ENCODE results near the gene KCNT1. TPM values are rescaled to one million over a fixed set of nuclear protein-coding genes. Genes with fewer than 3 reads are reported as not detected.

Gene KCNT1
- total RNA-seq, 1 donor from 2014 or later: not detected

DNA sequence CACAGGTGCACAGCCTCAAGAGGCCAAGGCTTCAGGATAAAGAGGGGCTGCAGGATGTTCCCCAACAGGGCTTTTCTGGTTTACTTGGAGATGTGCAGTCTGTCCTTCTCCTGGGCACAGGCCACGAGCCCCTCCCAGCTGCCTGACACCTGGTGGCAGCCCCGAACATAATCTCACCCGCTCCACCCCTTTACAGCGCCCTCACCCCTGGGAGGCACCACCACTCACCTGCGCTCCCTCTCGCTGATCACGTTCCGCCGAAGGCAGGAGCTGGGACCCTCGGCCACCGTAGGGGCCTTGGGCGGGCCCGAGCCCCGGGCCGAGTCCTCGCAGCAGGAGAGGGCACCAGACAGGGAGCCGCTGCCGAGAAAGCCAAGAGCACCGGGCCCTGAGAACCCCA is 3.2 kb upstream of the KCNT1 start:
- Mint-ChIP-seq H3K4me1 (ENCODE audit: low read depth, unreplicated experiment) (no peaks in the 10 kb centered on the region), H3K9me3 (ENCODE audit: unreplicated experiment) (no peaks in the 10 kb centered on the region), H3K27ac (ENCODE audit: unreplicated experiment) (no peak overlapping the region), H3K4me3 (ENCODE audit: unreplicated experiment) (no peak overlapping the region), H3K36me3 (ENCODE audit: low read depth, unreplicated experiment) (no peaks in the 10 kb centered on the region), H3K27me3 (ENCODE audit: low read depth, unreplicated experiment) (peaks cover 20% of the 10 kb centered on the region)
- Histone ChIP-seq H3K4me2 (ENCODE audit: low read length) (no peak overlapping the region), H3K36me3 (ENCODE audit: insufficient read depth, low read length) (no peaks in the 10 kb centered on the region), H2AFZ (ENCODE audit: low read depth, low read length) (no peak overlapping the region), H4K20me1 (ENCODE audit: insufficient read depth, low read length) (no peaks in the 10 kb centered on the region), H3K9ac (ENCODE audit: low read length) (no peak overlapping the region), H3K9me3 (ENCODE audit: insufficient read depth, low read depth, low read length) (no peaks in the 10 kb centered on the region), H3K4me3 (ENCODE audit: insufficient read depth, low read depth, low read length) (no peak overlapping the region), H3K4me1 (ENCODE audit: insufficient read depth, low read length) (no peaks in the 10 kb centered on the region), H3K27ac (ENCODE audit: low read depth, low read length) (no peak overlapping the region), H3K79me2 (ENCODE audit: insufficient read depth, low read length) (no peaks in the 10 kb centered on the region), H3K27me3 (ENCODE audit: insufficient read depth, low read length) (peaks cover 2% of the 10 kb centered on the region)
- DNase-seq (ENCODE audit: low read depth) (no peak), FAIRE-seq (no peak)
- TF ChIP-seq EZH2 (IDR thresholded peaks at IDR 0.05; ENCODE audit: insufficient read depth, low read length): no peak
- TF ChIP-seq, protein P1, sequence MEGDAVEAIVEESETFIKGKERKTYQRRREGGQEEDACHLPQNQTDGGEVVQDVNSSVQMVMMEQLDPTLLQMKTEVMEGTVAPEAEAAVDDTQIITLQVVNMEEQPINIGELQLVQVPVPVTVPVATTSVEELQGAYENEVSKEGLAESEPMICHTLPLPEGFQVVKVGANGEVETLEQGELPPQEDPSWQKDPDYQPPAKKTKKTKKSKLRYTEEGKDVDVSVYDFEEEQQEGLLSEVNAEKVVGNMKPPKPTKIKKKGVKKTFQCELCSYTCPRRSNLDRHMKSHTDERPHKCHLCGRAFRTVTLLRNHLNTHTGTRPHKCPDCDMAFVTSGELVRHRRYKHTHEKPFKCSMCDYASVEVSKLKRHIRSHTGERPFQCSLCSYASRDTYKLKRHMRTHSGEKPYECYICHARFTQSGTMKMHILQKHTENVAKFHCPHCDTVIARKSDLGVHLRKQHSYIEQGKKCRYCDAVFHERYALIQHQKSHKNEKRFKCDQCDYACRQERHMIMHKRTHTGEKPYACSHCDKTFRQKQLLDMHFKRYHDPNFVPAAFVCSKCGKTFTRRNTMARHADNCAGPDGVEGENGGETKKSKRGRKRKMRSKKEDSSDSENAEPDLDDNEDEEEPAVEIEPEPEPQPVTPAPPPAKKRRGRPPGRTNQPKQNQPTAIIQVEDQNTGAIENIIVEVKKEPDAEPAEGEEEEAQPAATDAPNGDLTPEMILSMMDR (IDR thresholded peaks at IDR 0.05; ENCODE audit: insufficient read depth, low read depth, low read length): no peak

DNA sequence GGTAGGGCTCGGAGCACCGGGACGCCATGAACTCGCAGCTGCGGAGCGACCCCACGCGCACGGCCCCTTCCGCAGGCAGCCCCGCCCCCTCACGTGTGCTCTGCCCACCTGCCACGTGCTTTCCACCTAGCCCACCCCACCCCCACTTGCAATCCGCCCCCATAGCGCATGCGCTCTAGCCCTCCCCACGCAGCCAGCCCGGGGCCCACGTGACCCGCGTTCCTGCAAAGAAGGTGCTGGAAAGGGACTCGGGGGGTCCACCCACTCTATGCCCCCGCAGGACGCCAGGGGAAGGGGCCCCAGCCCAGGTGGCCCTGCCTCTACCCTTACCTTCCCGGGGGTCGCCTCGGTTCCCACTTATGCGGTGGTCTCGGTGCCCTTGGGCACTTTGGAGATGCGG is 2.5 kb upstream of the KCNT1 start, which contains the start of gene SOHLH1:
Gene SOHLH1 (minus strand): TSS at position 42 of the 400 bp plus-strand sequence. CDS start 14 bp downstream, at position 28.
- Histone ChIP-seq H3K9me3 (ENCODE audit: insufficient read depth, low read depth, low read length) (no peaks in the 10 kb centered on the region), H3K36me3 (ENCODE audit: insufficient read depth, low read length) (no peaks in the 10 kb centered on the region), H3K27me3 (ENCODE audit: insufficient read depth, low read length) (peaks cover 2% of the 10 kb centered on the region), H4K20me1 (ENCODE audit: insufficient read depth, low read length) (no peaks in the 10 kb centered on the region), H2AFZ (ENCODE audit: low read depth, low read length) (no peak within 1 kb of the TSS), H3K9ac (ENCODE audit: low read length) (no peak within 1 kb of the TSS), H3K4me3 (ENCODE audit: insufficient read depth, low read depth, low read length) (no peak within 1 kb of the TSS), H3K4me1 (ENCODE audit: insufficient read depth, low read length) (no peaks in the 10 kb centered on the region), H3K4me2 (ENCODE audit: low read length) (no peak within 1 kb of the TSS), H3K79me2 (ENCODE audit: insufficient read depth, low read length) (no peaks in the 10 kb centered on the region), H3K27ac (ENCODE audit: low read depth, low read length) (no peak within 1 kb of the TSS)
- Mint-ChIP-seq H3K4me3 (ENCODE audit: unreplicated experiment) (no peak within 1 kb of the TSS), H3K4me1 (ENCODE audit: low read depth, unreplicated experiment) (no peaks in the 10 kb centered on the region), H3K36me3 (ENCODE audit: low read depth, unreplicated experiment) (no peaks in the 10 kb centered on the region), H3K27me3 (ENCODE audit: low read depth, unreplicated experiment) (peaks cover 21% of the 10 kb centered on the region), H3K9me3 (ENCODE audit: unreplicated experiment) (no peaks in the 10 kb centered on the region), H3K27ac (ENCODE audit: unreplicated experiment) (no peak within 1 kb of the TSS)
- FAIRE-seq (no peak), DNase-seq (ENCODE audit: low read depth) (no peak)
- no peak for TF ChIP-seq EZH2 (IDR thresholded peaks at IDR 0.05; ENCODE audit: insufficient read depth, low read length)

DNA sequence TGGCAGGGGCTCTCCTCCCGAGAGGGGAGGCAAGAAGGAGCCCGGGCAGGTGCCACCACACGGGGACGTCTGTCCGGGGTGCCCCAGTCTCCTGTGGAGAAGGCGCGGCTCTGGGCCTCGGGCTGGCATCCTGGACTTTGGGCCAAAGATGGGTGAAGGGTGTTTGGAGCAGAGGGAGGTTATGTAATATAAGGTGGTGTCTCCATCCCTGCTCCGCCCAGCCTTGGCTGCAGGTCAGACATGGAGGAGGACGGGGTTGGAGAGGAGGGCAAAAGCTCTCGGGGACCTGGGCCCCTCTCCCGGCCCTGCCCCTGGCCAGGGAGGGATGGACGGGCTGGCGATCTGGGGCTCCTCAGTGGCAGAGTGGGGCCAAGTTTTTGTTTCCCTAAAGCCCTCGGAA is 1.5 kb upstream of the KCNT1 start:
- Histone ChIP-seq H3K4me1 (ENCODE audit: insufficient read depth, low read length) (no peaks in the 10 kb centered on the region), H3K79me2 (ENCODE audit: insufficient read depth, low read length) (no peaks in the 10 kb centered on the region), H3K27ac (ENCODE audit: low read depth, low read length) (no peak overlapping the region), H3K27me3 (ENCODE audit: insufficient read depth, low read length) (peaks cover 2% of the 10 kb centered on the region), H3K4me2 (ENCODE audit: low read length) (no peak overlapping the region), H3K9ac (ENCODE audit: low read length) (no peak overlapping the region), H3K4me3 (ENCODE audit: insufficient read depth, low read depth, low read length) (no peak overlapping the region), H3K36me3 (ENCODE audit: insufficient read depth, low read length) (no peaks in the 10 kb centered on the region), H2AFZ (ENCODE audit: low read depth, low read length) (no peak overlapping the region), H4K20me1 (ENCODE audit: insufficient read depth, low read length) (no peaks in the 10 kb centered on the region), H3K9me3 (ENCODE audit: insufficient read depth, low read depth, low read length) (no peaks in the 10 kb centered on the region)
- Mint-ChIP-seq H3K36me3 (ENCODE audit: low read depth, unreplicated experiment) (no peaks in the 10 kb centered on the region), H3K9me3 (ENCODE audit: unreplicated experiment) (no peaks in the 10 kb centered on the region), H3K4me3 (ENCODE audit: unreplicated experiment) (no peak overlapping the region), H3K27ac (ENCODE audit: unreplicated experiment) (no peak overlapping the region), H3K4me1 (ENCODE audit: low read depth, unreplicated experiment) (peaks cover 1% of the 10 kb centered on the region), H3K27me3 (ENCODE audit: low read depth, unreplicated experiment) (peaks cover 28% of the 10 kb centered on the region)
- no peak for TF ChIP-seq EZH2 (IDR thresholded peaks at IDR 0.05; ENCODE audit: insufficient read depth, low read length)
- TF ChIP-seq, protein P1 (IDR thresholded peaks at IDR 0.05; ENCODE audit: insufficient read depth, low read depth, low read length): no peak
- DNase-seq (ENCODE audit: low read depth) (no peak), FAIRE-seq (no peak)
